SKM-1 treated with dmso at 0.1 percent for 144 hours (cell line): ENCODE data around the gene FUT8.
"Not testable (repeated sequence)": the region's sequence is repeated elsewhere in the genome, so short reads cannot be mapped to it uniquely, and the experiment has no call there.

Experiments
- DNase-seq: peaks from one replicate; lab custom pipeline; 2025; ENCODE audit not compliant: unreplicated experiment; lab: John Stamatoyannopoulos, UW

FUT8 gene

GRCh38 chr14:65703521-65703920 lies 291.0 kb downstream of the FUT8 start:
- DNase-seq = no peak

- no peak for DNase-seq
Observed at GRCh38 chr14:65703996-65704395, 291.5 kb downstream of the FUT8 start.

GRCh38 chr14:65704437-65704836 lies 291.9 kb downstream of the FUT8 start:
- no peak for DNase-seq

GRCh38 chr14:65704850-65705249 lies 292.3 kb downstream of the FUT8 start:
- DNase-seq = no peak

GRCh38 chr14:65709576-65709975 lies 297.0 kb downstream of the FUT8 start:
- DNase-seq = no peak

- not testable (repeated sequence) for DNase-seq
Observed at GRCh38 chr14:65716813-65717212, 304.3 kb downstream of the FUT8 start.

GRCh38 chr14:65717384-65717915 lies 304.9 kb downstream of the FUT8 start:
- not testable (repeated sequence) for DNase-seq

GRCh38 chr14:65718629-65719028 lies 306.1 kb downstream of the FUT8 start:
- DNase-seq = no peak

GRCh38 chr14:65720171-65720570 lies 307.6 kb downstream of the FUT8 start:
- DNase-seq = no peak

- DNase-seq = no peak
Observed at GRCh38 chr14:65720743-65721142, 308.2 kb downstream of the FUT8 start.

GRCh38 chr14:65723348-65723747 lies 310.8 kb downstream of the FUT8 start:
- DNase-seq = no peak

- no peak for DNase-seq
Observed at GRCh38 chr14:65728604-65729003, 316.1 kb downstream of the FUT8 start.

- DNase-seq = no peak
Observed at GRCh38 chr14:65729566-65729965, 317.0 kb downstream of the FUT8 start.

GRCh38 chr14:65731933-65732506 lies 319.5 kb downstream of the FUT8 start:
- DNase-seq = no peak

GRCh38 chr14:65738339-65738738 lies 325.8 kb downstream of the FUT8 start:
- no peak for DNase-seq

GRCh38 chr14:65745396-65746190 lies 333.1 kb downstream of the FUT8 start:
- peak; percentile 8 for DNase-seq

GRCh38 chr14:65748796-65749195 lies 336.3 kb downstream of the FUT8 start:
- DNase-seq = no peak

- DNase-seq = no peak
Observed at GRCh38 chr14:65749287-65749686, 336.8 kb downstream of the FUT8 start.

- DNase-seq = no peak
Observed at GRCh38 chr14:65750906-65751305, 338.4 kb downstream of the FUT8 start.

GRCh38 chr14:65751510-65751909 lies 339.0 kb downstream of the FUT8 start:
- no peak for DNase-seq

- DNase-seq = no peak
Observed at GRCh38 chr14:65753061-65753460, 340.5 kb downstream of the FUT8 start.

GRCh38 chr14:65755331-65755730 lies 342.8 kb downstream of the FUT8 start:
- no peak for DNase-seq
